GM13976 (cell line): ENCODE measurements around the gene FAF2.
"Not testable (repeated sequence)": the region's sequence is repeated elsewhere in the genome, so short reads cannot be mapped to it uniquely, and the experiment has no call there.

Experiments
- DNase-seq: peaks from one replicate; pipeline ENCODE4 v3.0.0; 2012; ENCODE audit warnings: low spot score
- CTCF ChIP-seq: IDR thresholded peaks from 2 replicates; pipeline ENCODE4 v1.5.1; 2012; ENCODE audit warnings: borderline replicate concordance, mild to moderate bottlenecking; ENCODE audit not compliant: insufficient read depth; ENCODE audit errors: extremely low read depth, missing control alignments, control extremely low read depth
- in situ Hi-C: fragments of 300-500 bp; cut with MboI; formaldehyde crosslinking; loops from one replicate; pipeline ENCODE4 v1.12.0; 2022; ENCODE audit warnings: low sequenced_read_pairs, mixed read lengths, inconsistent platforms; ENCODE audit not compliant: unreplicated experiment

FAF2 gene

GRCh38 chr5:176549871-176550270 lies 101.7 kb downstream of the FAF2 start:
- in situ Hi-C loops, result no loop called here
- TF ChIP-seq CTCF, result no peak
- no peak for DNase-seq

- no peak for DNase-seq
- no peak for TF ChIP-seq CTCF
- in situ Hi-C loops, result no loop called here
Observed at GRCh38 chr5:176550275-176550831, 102.2 kb downstream of the FAF2 start.

GRCh38 chr5:176550937-176551336 lies 102.8 kb downstream of the FAF2 start:
- DNase-seq, in situ Hi-C loops: not testable (repeated sequence)

GRCh38 chr5:176552332-176552869 lies 104.2 kb downstream of the FAF2 start:
- in situ Hi-C loops, result no loop called here
- no peak for DNase-seq
- TF ChIP-seq CTCF, result no peak

- no peak for DNase-seq
- no peak for TF ChIP-seq CTCF
- in situ Hi-C loops, result no loop called here
Observed at GRCh38 chr5:176553260-176554085, 105.3 kb downstream of the FAF2 start.

GRCh38 chr5:176557846-176558245 lies 109.7 kb downstream of the FAF2 start:
- no peak for DNase-seq
- no peak for TF ChIP-seq CTCF
- in situ Hi-C loops, result no loop called here
